Measurements from ENCODE around the gene HSH2D.

The HSH2D gene

DNA sequence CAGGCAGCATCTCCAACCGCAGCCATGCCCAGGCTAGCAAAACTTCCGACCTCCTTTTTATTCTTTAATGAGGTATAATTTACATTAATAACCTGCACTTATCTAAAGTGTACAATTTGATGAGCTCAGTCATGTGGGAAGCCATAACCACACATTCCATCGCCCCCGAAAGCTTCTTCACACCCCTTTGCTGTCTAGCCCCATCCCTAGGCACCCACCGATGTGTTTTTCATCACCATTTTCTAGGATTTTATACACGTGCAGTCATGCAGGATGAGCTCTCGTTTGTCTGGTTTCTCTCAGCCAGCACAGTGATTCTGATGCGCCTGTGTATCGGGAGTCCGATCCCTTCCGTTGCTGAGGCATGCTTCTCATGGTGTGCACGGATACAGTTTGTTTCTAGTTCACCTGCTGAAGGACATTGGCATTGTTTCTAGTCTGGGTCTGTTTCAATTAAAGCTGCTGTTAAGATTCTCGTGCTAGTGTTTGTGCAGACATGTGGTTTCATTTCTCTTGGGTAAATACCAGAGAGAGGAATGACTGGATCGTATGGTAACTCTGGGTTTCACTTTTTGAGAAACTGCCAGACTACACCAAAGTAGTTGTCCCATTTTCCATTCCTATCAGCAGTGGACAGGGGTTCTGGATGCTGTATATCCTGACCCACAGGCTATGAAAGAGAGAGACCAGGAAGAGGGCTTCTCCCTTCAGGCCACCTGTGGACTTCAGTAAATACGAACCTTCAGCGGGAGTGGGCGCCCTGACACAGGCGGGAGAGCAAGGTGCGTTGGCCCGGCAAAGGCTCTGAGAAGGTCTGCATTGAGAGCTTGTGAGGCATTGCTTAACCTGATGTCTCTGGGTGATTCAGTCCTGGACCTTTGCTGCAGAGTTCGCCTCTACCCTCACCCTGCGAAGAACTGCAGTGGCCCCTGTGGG is 59.1 kb downstream of the HSH2D start:
- Mint-ChIP-seq H3K4me3 (peak overlapping the region; percentile 47 to 64 (median 53)), H3K27me3 (ENCODE audit: low read depth) (no peaks in the 10 kb centered on the region), H3K4me1 (peaks cover 26% of the 10 kb centered on the region), H3K9me3 (no peaks in the 10 kb centered on the region), H3K27ac (peak overlapping the region in 1 of 3 experiments; percentile 77), H3K36me3 (ENCODE audit: low read depth) (peaks cover 25% of the 10 kb centered on the region)
- TF ChIP-seq, protein P1, sequence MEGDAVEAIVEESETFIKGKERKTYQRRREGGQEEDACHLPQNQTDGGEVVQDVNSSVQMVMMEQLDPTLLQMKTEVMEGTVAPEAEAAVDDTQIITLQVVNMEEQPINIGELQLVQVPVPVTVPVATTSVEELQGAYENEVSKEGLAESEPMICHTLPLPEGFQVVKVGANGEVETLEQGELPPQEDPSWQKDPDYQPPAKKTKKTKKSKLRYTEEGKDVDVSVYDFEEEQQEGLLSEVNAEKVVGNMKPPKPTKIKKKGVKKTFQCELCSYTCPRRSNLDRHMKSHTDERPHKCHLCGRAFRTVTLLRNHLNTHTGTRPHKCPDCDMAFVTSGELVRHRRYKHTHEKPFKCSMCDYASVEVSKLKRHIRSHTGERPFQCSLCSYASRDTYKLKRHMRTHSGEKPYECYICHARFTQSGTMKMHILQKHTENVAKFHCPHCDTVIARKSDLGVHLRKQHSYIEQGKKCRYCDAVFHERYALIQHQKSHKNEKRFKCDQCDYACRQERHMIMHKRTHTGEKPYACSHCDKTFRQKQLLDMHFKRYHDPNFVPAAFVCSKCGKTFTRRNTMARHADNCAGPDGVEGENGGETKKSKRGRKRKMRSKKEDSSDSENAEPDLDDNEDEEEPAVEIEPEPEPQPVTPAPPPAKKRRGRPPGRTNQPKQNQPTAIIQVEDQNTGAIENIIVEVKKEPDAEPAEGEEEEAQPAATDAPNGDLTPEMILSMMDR (IDR thresholded peaks at IDR 0.05; ENCODE audit: unreplicated experiment in 3 of 3) = no peak

DNA sequence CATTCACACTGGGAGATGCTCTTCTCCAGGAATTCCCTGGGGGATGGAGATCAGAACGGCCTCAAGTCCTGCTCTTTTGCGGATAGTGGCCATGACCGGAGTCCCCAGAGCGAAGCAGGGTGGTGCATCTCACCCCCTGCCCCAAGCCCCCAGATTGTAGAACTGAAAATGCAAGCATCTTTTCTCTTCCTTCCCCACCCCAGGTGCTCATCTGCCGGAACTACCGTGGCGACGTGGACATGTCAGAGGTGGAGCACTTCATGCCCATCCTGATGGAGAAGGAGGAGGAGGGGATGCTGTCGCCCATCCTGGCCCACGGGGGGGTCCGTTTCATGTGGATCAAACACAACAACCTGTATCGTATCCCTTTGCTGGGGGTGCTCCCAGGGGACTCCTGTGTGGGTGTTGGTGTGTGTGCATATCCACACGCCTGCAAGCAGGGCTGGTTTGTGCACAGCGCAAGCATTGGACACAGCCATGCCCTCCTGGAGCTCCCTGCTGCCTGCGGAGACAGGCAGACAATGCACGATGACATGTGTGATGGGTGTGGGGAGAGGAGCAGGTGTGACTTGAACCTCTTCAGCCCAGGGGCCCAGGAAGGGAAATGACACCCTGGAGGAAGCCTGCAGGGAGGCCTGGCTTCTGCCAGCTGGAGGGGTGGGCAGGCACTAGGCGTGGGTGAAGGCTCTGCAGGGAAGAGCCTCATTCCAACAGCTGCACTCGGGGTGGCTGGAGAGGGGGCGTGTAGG is 59.9 kb downstream of the HSH2D start:
- H3K36me3 Mint-ChIP-seq (ENCODE audit: low read depth) = peaks cover 32% of the 10 kb centered on the region
- H3K27ac Mint-ChIP-seq = no peak overlapping the region
- peaks cover 22% of the 10 kb centered on the region for H3K4me1 Mint-ChIP-seq
- TF ChIP-seq, protein P1 (IDR thresholded peaks at IDR 0.05; ENCODE audit: unreplicated experiment in 3 of 3) = no peak
- H3K4me3 Mint-ChIP-seq = no peak overlapping the region
- H3K9me3 Mint-ChIP-seq = no peaks in the 10 kb centered on the region
- H3K27me3 Mint-ChIP-seq (ENCODE audit: low read depth) = no peaks in the 10 kb centered on the region

DNA sequence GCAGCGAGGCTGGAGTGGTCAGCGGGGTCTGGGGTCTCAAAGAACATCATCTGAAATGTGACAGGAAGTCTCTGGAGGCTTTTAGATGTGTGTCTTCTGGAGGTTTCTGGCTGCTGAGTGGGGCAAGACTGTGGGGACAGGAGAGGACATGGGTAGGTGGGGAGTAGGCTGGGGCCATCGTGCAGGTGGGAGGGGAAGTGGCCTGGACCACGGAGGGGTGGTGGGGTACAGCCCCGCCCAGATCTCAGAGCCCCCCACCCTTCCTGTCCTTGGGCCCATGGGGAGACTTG is 60.5 kb downstream of the HSH2D start:
- H3K9me3 Mint-ChIP-seq = no peaks in the 10 kb centered on the region
- peaks cover 17% of the 10 kb centered on the region for H3K4me1 Mint-ChIP-seq
- no peak overlapping the region for H3K4me3 Mint-ChIP-seq
- H3K27me3 Mint-ChIP-seq (ENCODE audit: low read depth) = no peaks in the 10 kb centered on the region
- H3K27ac Mint-ChIP-seq = no peak overlapping the region
- TF ChIP-seq, protein P1 (IDR thresholded peaks at IDR 0.05; ENCODE audit: unreplicated experiment in 3 of 3) = no peak
- peaks cover 37% of the 10 kb centered on the region for H3K36me3 Mint-ChIP-seq (ENCODE audit: low read depth)

DNA sequence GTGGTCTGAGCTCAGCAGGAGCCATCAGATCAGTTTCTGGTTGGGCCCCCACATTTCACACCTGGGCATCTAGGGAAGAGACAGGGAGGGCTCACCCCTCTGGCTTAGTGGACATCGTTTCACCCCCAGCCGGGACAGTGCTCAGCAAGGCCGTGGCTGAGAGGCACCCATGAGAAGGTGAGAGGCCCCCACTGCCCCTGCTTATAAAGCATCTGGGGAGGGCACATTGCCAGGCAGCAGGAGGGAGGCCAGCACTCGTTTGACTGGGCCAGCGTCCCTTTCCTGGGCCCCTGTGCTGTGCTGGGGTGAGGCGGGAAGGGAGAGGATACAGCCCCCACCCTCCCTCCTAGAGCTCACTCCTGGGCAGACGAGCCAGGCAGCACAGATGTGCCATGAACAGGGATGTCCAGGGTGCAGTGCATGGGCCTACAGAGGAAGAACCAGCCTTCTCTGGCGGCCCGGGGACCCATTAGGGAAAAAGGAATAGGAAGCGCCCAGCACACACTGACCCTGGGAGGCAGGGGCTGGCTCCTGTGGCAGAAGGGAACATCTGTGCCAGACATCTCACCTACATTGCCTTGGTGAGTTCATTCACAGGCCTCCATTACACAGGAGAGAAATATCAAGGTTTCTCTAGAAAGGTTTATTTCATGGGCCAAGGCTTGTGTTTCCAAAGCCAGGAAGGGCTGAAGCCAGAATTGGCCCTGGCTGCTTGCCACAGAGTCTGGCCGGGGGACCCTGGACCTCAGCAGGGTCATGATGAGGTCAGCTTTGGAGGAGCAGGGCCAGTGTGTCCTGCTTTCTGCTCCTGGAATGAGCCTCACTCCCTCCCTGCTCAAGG is 61.9 kb downstream of the HSH2D start:
- H3K4me3 Mint-ChIP-seq = no peak overlapping the region
- H3K36me3 Mint-ChIP-seq (ENCODE audit: low read depth) = peaks cover 48% of the 10 kb centered on the region
- TF ChIP-seq, protein P1 (IDR thresholded peaks at IDR 0.05; ENCODE audit: unreplicated experiment in 3 of 3) = no peak
- H3K4me1 Mint-ChIP-seq = peaks cover 13% of the 10 kb centered on the region
- no peaks in the 10 kb centered on the region for H3K27me3 Mint-ChIP-seq (ENCODE audit: low read depth)
- no peak overlapping the region for H3K27ac Mint-ChIP-seq
- H3K9me3 Mint-ChIP-seq = no peaks in the 10 kb centered on the region

DNA sequence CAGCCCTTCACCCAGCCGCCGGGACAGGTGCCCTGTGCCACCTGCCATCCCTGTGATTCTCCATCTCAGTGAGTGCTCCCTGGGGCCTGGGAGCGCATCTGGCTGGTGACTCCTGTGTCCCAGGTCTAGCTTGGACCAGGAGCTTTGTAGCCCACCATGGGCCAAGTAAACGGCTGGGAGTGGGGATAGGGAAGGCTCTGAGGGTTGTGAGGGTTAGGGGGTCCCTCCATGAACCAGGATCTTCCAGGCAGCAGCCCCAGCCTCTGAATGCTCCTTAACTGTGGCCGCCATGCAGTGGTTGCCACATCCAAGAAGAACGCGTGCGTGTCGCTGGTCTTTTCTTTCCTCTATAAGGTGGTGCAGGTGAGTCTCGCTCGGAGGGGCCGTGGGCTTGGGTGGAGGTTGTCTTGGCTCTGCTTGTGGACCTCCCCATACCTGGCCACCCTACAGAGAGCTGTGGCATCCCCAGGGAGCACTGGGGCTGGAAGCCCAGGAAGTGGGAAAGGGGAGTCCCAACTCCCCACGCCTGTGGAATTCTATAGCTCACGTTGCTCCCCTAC is 62.6 kb downstream of the HSH2D start:
- TF ChIP-seq, protein P1 (IDR thresholded peaks at IDR 0.05; ENCODE audit: unreplicated experiment in 3 of 3) = no peak
- H3K27ac Mint-ChIP-seq = no peak overlapping the region
- peaks cover 48% of the 10 kb centered on the region for H3K36me3 Mint-ChIP-seq (ENCODE audit: low read depth)
- H3K27me3 Mint-ChIP-seq (ENCODE audit: low read depth) = no peaks in the 10 kb centered on the region
- H3K4me3 Mint-ChIP-seq = no peak overlapping the region
- H3K4me1 Mint-ChIP-seq = peaks cover 7% of the 10 kb centered on the region
- no peaks in the 10 kb centered on the region for H3K9me3 Mint-ChIP-seq

Measured in nephron (organoid).